Upper lobe of left lung (tissue), 4 donors: ENCODE data around the gene SYNDIG1L.

ENCODE experiments used
- EP300 ChIP-seq, 4 donors: sonication (generic); formaldehyde crosslinking; IDR thresholded peaks; one replicate each; pipeline ENCODE4 v1.5.1; 2017; ENCODE audit warnings: antibody characterized with exemption in 4 of 4, control low read depth in 2 of 4
- POLR2A ChIP-seq, 4 donors: fragments of 450-650 bp; IDR thresholded peaks; one replicate each; pipeline ENCODE4 v1.5.1; 2016 to 2017; ENCODE audit warnings: antibody characterized with exemption in 4 of 4, mild to moderate bottlenecking in 2 of 4
- TF ChIP-seq, protein P1 (sequence below), 6 experiments: fragments of 450-650 bp in 4 of 6; fragments of 200-600 bp in 2 of 6; sonication (generic) in 2 of 6; IDR thresholded peaks; one replicate each; pipeline ENCODE4 v1.5.1; 2016 to 2019; ENCODE audit warnings: antibody characterized with exemption in 6 of 6

DNA sequence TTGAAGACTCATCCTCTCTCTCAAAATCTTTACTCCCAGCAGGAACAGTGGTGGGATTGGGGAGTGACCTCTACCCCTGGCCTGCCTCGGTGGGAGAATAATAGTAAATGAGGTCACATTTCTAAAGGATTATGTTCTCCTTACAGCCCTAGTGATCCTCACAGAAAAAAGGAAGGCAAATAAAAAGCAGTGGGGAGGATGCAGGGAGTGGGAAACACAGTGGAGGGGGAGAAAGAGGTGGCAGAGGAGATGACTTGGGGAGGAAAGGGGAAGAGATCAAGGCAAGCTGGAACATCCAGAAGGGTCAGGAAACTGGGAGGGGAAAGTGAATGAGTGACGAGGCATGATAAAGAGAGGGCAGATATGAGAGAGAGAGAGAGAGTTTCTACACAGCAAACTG, 8.3 kb upstream of the SYNDIG1L start:
- TF ChIP-seq EP300 (IDR thresholded peaks at IDR 0.05) (no peak), POLR2A (IDR thresholded peaks at IDR 0.05) (no peak)
- TF ChIP-seq, protein P1, sequence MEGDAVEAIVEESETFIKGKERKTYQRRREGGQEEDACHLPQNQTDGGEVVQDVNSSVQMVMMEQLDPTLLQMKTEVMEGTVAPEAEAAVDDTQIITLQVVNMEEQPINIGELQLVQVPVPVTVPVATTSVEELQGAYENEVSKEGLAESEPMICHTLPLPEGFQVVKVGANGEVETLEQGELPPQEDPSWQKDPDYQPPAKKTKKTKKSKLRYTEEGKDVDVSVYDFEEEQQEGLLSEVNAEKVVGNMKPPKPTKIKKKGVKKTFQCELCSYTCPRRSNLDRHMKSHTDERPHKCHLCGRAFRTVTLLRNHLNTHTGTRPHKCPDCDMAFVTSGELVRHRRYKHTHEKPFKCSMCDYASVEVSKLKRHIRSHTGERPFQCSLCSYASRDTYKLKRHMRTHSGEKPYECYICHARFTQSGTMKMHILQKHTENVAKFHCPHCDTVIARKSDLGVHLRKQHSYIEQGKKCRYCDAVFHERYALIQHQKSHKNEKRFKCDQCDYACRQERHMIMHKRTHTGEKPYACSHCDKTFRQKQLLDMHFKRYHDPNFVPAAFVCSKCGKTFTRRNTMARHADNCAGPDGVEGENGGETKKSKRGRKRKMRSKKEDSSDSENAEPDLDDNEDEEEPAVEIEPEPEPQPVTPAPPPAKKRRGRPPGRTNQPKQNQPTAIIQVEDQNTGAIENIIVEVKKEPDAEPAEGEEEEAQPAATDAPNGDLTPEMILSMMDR (IDR thresholded peaks at IDR 0.05), result no peak
